ENCODE data around the gene PTK6. TPM values are rescaled to one million over a fixed set of nuclear protein-coding genes. Genes with fewer than 3 reads are reported as not detected.
A peak's percentile ranks its signal among the peaks of the same experiment; 100 is the strongest.

Gene PTK6
- total and polyA plus RNA-seq, 2 of the 13 experiments (the other 11 are each of a cell fraction or from before 2014, with no cell fraction given) = 0.08 TPM; not detected in 1

DNA sequence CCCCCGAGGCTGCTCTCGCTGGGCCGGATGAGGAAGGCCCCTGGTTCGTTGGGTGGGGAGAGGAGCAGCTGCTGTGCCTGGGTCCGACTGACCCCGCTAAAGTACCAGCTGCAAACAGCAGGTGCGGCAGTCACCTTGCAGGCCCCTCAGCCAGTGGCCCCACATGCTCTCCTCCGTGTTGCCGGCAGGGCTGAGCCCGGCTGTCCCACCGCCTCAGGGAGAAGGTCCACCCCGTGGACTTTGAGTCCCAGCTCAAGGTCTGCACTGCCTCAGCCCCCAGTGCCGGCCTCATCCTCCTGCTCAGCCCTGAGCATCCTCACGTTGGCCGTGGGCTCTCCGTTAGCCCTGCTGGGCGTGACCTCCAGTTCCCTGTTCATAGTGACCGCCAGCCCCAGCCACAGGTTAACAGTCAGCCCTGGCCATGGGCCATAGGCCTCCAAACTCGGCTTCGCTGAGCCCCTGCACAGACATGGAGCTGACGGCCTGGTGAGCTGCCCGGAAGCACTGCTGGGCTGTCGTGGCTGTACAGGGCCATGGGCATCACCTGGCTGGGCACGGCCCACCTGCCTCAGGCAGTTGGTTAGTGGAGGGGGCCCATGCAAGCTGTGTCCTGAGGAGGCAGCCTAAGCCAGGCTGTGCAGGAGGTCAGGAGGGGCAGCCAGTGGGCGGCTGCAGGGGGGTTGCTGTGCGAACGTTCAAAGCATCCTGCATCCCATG lies 7.2 kb upstream of the PTK6 start (continued):
- TF ChIP-seq, protein P1, sequence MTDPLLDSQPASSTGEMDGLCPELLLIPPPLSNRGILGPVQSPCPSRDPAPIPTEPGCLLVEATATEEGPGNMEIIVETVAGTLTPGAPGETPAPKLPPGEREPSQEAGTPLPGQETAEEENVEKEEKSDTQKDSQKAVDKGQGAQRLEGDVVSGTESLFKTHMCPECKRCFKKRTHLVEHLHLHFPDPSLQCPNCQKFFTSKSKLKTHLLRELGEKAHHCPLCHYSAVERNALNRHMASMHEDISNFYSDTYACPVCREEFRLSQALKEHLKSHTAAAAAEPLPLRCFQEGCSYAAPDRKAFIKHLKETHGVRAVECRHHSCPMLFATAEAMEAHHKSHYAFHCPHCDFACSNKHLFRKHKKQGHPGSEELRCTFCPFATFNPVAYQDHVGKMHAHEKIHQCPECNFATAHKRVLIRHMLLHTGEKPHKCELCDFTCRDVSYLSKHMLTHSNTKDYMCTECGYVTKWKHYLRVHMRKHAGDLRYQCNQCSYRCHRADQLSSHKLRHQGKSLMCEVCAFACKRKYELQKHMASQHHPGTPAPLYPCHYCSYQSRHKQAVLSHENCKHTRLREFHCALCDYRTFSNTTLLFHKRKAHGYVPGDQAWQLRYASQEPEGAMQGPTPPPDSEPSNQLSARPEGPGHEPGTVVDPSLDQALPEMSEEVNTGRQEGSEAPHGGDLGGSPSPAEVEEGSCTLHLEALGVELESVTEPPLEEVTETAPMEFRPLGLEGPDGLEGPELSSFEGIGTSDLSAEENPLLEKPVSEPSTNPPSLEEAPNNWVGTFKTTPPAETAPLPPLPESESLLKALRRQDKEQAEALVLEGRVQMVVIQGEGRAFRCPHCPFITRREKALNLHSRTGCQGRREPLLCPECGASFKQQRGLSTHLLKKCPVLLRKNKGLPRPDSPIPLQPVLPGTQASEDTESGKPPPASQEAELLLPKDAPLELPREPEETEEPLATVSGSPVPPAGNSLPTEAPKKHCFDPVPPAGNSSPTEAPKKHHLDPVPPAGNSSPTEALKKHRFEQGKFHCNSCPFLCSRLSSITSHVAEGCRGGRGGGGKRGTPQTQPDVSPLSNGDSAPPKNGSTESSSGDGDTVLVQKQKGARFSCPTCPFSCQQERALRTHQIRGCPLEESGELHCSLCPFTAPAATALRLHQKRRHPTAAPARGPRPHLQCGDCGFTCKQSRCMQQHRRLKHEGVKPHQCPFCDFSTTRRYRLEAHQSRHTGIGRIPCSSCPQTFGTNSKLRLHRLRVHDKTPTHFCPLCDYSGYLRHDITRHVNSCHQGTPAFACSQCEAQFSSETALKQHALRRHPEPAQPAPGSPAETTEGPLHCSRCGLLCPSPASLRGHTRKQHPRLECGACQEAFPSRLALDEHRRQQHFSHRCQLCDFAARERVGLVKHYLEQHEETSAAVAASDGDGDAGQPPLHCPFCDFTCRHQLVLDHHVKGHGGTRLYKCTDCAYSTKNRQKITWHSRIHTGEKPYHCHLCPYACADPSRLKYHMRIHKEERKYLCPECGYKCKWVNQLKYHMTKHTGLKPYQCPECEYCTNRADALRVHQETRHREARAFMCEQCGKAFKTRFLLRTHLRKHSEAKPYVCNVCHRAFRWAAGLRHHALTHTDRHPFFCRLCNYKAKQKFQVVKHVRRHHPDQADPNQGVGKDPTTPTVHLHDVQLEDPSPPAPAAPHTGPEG (CRISPR knock-in tag; IDR thresholded peaks at IDR 0.05) = no peak
- TF ChIP-seq ZNF441 (CRISPR knock-in tag; IDR thresholded peaks at IDR 0.05; ENCODE audit: borderline replicate concordance) = no peak
- TF ChIP-seq MXD4 (CRISPR knock-in tag; IDR thresholded peaks at IDR 0.05) = no peak
- peak; percentile 93; the same call in 1 of the 2 replicates for TF ChIP-seq ZMYM2 (CRISPR knock-in tag; IDR thresholded peaks at IDR 0.05)
- TF ChIP-seq TOE1 (CRISPR knock-in tag; IDR thresholded peaks at IDR 0.05) = no peak
- no peak for TF ChIP-seq POLR2A (IDR thresholded peaks at IDR 0.05; ENCODE audit: insufficient read depth in 1 of 2, low read depth in 2 of 2, low read length in 2 of 2)
- no peak for TF ChIP-seq NFRKB (IDR thresholded peaks at IDR 0.05)
- TF ChIP-seq ZNF563 (CRISPR knock-in tag; IDR thresholded peaks at IDR 0.05) = no peak
- TF ChIP-seq ZNF468 (CRISPR knock-in tag; IDR thresholded peaks at IDR 0.05) = no peak
- no peak for TF ChIP-seq ZC3H4 (CRISPR knock-in tag; IDR thresholded peaks at IDR 0.05; ENCODE audit: borderline replicate concordance)
- peak; percentile 68; the same call in 1 of the 2 replicates for TF ChIP-seq ZHX2 (IDR thresholded peaks at IDR 0.05; ENCODE audit: low read depth)
- TF ChIP-seq ZHX2 (CRISPR knock-in tag; IDR thresholded peaks at IDR 0.05; ENCODE audit: borderline replicate concordance) = no peak
- TF ChIP-seq, protein P2, sequence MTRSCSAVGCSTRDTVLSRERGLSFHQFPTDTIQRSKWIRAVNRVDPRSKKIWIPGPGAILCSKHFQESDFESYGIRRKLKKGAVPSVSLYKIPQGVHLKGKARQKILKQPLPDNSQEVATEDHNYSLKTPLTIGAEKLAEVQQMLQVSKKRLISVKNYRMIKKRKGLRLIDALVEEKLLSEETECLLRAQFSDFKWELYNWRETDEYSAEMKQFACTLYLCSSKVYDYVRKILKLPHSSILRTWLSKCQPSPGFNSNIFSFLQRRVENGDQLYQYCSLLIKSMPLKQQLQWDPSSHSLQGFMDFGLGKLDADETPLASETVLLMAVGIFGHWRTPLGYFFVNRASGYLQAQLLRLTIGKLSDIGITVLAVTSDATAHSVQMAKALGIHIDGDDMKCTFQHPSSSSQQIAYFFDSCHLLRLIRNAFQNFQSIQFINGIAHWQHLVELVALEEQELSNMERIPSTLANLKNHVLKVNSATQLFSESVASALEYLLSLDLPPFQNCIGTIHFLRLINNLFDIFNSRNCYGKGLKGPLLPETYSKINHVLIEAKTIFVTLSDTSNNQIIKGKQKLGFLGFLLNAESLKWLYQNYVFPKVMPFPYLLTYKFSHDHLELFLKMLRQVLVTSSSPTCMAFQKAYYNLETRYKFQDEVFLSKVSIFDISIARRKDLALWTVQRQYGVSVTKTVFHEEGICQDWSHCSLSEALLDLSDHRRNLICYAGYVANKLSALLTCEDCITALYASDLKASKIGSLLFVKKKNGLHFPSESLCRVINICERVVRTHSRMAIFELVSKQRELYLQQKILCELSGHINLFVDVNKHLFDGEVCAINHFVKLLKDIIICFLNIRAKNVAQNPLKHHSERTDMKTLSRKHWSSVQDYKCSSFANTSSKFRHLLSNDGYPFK (CRISPR knock-in tag; IDR thresholded peaks at IDR 0.05; ENCODE audit: borderline replicate concordance) = 0 out of 2 replicates have a peak, but pooled peaks have one; percentile 21
- TF ChIP-seq SAFB2 (CRISPR knock-in tag; IDR thresholded peaks at IDR 0.05; ENCODE audit: borderline replicate concordance, low read depth) = peak; percentile 56; the same call in 1 of the 2 replicates
- TF ChIP-seq TAF15 (IDR thresholded peaks at IDR 0.05; ENCODE audit: low read depth, low read length, poor library complexity, severe bottlenecking) = peak; percentile 29

Data from HepG2 (cell line).